Parathyroid adenoma (tissue), 2 donors: ENCODE results near the gene HOXC6.

Experiments used
- H2AFZ ChIP-seq: fragments of 300-600 bp; sonication (generic); one replicate; pipeline ENCODE4 v1.7.0; 2017; ENCODE audit warnings: antibody characterized with exemption, mild to moderate bottlenecking
- H3K27ac ChIP-seq: fragments of 300-600 bp; sonication (generic); one replicate; pipeline ENCODE4 v1.7.0; 2017
- H3K27me3 ChIP-seq: fragments of 300-600 bp; sonication (generic); one replicate; pipeline ENCODE4 v1.7.0; 2017; ENCODE audit warnings: low read length; ENCODE audit not compliant: control insufficient read depth, insufficient read depth
- H3K36me3 ChIP-seq: fragments of 300-600 bp; sonication (generic); one replicate; pipeline ENCODE4 v1.7.0; 2017; ENCODE audit warnings: low read length; ENCODE audit not compliant: control insufficient read depth, insufficient read depth
- H3K4me1 ChIP-seq: fragments of 300-600 bp; sonication (generic); one replicate; pipeline ENCODE4 v1.7.0; 2017; ENCODE audit warnings: control low read depth
- H3K4me2 ChIP-seq: fragments of 300-600 bp; sonication (generic); one replicate; pipeline ENCODE4 v1.7.0; 2017; ENCODE audit warnings: low read length
- H3K4me3 ChIP-seq: fragments of 300-600 bp; sonication (generic); one replicate; pipeline ENCODE4 v1.7.0; 2017; ENCODE audit warnings: low read depth, low read length
- H3K79me2 ChIP-seq: fragments of 300-600 bp; sonication (generic); one replicate; pipeline ENCODE4 v1.7.0; 2017; ENCODE audit warnings: control low read depth
- H3K9ac ChIP-seq: fragments of 300-600 bp; sonication (generic); one replicate; pipeline ENCODE4 v1.7.0; 2017; ENCODE audit warnings: mild to moderate bottlenecking
- H3K9me3 ChIP-seq: fragments of 300-600 bp; sonication (generic); one replicate; pipeline ENCODE4 v1.7.0; 2017; ENCODE audit warnings: low read length; ENCODE audit not compliant: control insufficient read depth
- TF ChIP-seq, protein P1 (sequence below): fragments of 300-600 bp; sonication (generic); IDR thresholded peaks from one replicate; pipeline ENCODE4 v1.7.0; 2017; ENCODE audit warnings: antibody characterized with exemption, mild to moderate bottlenecking
- donor health status: primary hyperparathyroidism.

The HOXC6 gene

GRCh38 chr12:53981634-53982565 lies 46.3 kb upstream of the HOXC6 start:
- Histone ChIP-seq H3K9ac (no peak overlapping the region), H3K27ac (no peak overlapping the region), H3K9me3 (no peaks in the 10 kb centered on the region), H3K4me1 (no peaks in the 10 kb centered on the region), H3K79me2 (no peaks in the 10 kb centered on the region), H3K4me2 (no peak overlapping the region), H3K36me3 (no peaks in the 10 kb centered on the region), H3K4me3 (no peak overlapping the region), H3K27me3 (peaks cover 37% of the 10 kb centered on the region), H2AFZ (no peak overlapping the region)
- TF ChIP-seq, protein P1, sequence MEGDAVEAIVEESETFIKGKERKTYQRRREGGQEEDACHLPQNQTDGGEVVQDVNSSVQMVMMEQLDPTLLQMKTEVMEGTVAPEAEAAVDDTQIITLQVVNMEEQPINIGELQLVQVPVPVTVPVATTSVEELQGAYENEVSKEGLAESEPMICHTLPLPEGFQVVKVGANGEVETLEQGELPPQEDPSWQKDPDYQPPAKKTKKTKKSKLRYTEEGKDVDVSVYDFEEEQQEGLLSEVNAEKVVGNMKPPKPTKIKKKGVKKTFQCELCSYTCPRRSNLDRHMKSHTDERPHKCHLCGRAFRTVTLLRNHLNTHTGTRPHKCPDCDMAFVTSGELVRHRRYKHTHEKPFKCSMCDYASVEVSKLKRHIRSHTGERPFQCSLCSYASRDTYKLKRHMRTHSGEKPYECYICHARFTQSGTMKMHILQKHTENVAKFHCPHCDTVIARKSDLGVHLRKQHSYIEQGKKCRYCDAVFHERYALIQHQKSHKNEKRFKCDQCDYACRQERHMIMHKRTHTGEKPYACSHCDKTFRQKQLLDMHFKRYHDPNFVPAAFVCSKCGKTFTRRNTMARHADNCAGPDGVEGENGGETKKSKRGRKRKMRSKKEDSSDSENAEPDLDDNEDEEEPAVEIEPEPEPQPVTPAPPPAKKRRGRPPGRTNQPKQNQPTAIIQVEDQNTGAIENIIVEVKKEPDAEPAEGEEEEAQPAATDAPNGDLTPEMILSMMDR, result no peak

GRCh38 chr12:53982648-53983567 lies 45.3 kb upstream of the HOXC6 start:
- H3K4me3 ChIP-seq, result no peak overlapping the region
- TF ChIP-seq, protein P1, result no peak
- H3K4me2 ChIP-seq, result no peak overlapping the region
- no peaks in the 10 kb centered on the region for H3K36me3 ChIP-seq
- H3K27ac ChIP-seq, result no peak overlapping the region
- H3K9me3 ChIP-seq, result no peaks in the 10 kb centered on the region
- H3K9ac ChIP-seq, result no peak overlapping the region
- H3K4me1 ChIP-seq, result no peaks in the 10 kb centered on the region
- no peak overlapping the region for H2AFZ ChIP-seq
- peaks cover 37% of the 10 kb centered on the region for H3K27me3 ChIP-seq
- no peaks in the 10 kb centered on the region for H3K79me2 ChIP-seq

- no peak overlapping the region for H3K9ac ChIP-seq
- no peaks in the 10 kb centered on the region for H3K36me3 ChIP-seq
- TF ChIP-seq, protein P1, result no peak
- no peaks in the 10 kb centered on the region for H3K9me3 ChIP-seq
- no peak overlapping the region for H3K4me2 ChIP-seq
- H3K27ac ChIP-seq, result no peak overlapping the region
- no peak overlapping the region for H2AFZ ChIP-seq
- no peaks in the 10 kb centered on the region for H3K4me1 ChIP-seq
- peaks cover 37% of the 10 kb centered on the region for H3K27me3 ChIP-seq
- no peaks in the 10 kb centered on the region for H3K79me2 ChIP-seq
- H3K4me3 ChIP-seq, result no peak overlapping the region
These were observed 44.7 kb upstream of the HOXC6 start for GRCh38 chr12:53983568-53983949.

DNA sequence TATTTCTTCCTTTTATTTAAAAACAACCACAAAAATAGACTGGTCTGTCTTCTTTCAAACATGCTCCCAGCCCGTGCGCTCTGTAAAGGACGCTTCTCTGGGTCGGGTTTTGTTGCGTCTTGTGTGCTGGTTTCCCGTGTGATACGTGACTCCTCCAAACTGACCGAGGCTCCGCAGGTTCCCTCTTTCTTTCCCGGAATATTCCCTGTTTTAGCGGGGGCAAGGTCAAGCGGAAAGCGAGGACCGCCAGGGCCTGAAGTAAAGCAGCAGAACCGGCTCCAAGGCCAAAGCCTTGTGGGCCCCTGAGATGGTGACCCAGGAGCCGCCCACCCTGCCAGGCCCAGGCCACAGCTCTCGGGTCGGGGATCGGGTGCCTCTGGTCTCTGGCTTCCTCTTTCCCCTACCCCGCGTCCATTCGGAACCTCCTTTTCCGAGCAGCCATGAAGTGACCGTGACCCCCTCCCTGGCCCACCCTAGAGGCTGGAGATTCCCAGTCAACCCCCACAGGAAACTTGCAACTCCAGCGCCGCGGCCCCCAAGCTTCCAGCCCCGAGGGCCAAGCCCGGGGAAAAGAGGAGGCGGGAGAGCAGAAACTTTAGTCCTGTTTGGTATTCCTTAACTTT lies 44.2 kb upstream of the HOXC6 start:
- Histone ChIP-seq H3K27me3 (peaks cover 37% of the 10 kb centered on the region), H3K9ac (no peak overlapping the region), H3K4me3 (no peak overlapping the region), H3K4me2 (no peak overlapping the region), H3K79me2 (no peaks in the 10 kb centered on the region), H3K4me1 (no peaks in the 10 kb centered on the region), H3K36me3 (no peaks in the 10 kb centered on the region), H3K27ac (no peak overlapping the region), H2AFZ (no peak overlapping the region), H3K9me3 (no peaks in the 10 kb centered on the region)
- TF ChIP-seq, protein P1, result no peak
